NCI-H460 (cell line): ENCODE data around the gene GPR27. TPM values are rescaled to one million over a fixed set of nuclear protein-coding genes. Genes with fewer than 3 reads are reported as not detected.

Source experiments
- DNase-seq: peaks from one replicate; pipeline ENCODE4 v3.0.0-alpha.2; 2016; ENCODE audit warnings: low read depth; ENCODE audit errors: extremely low read depth
- polyA plus RNA-seq: library from polyadenylated mRNA; depleted of rRNA; stranded (reverse); fragments of >200 nt; gene quantifications from 2 replicates; pipeline ENCODE4 v1.2.3, GENCODE V29; 2014; cell fraction: nucleus; rRNA removed
- total RNA-seq: library from RNA; depleted of rRNA; stranded (reverse); fragments of >200 nt; shearing (Covaris generic); gene quantifications from 2 replicates; pipeline ENCODE4 v1.2.3, GENCODE V29; 2014; rRNA removed

Gene GPR27, protein sequence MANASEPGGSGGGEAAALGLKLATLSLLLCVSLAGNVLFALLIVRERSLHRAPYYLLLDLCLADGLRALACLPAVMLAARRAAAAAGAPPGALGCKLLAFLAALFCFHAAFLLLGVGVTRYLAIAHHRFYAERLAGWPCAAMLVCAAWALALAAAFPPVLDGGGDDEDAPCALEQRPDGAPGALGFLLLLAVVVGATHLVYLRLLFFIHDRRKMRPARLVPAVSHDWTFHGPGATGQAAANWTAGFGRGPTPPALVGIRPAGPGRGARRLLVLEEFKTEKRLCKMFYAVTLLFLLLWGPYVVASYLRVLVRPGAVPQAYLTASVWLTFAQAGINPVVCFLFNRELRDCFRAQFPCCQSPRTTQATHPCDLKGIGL
- 8.6 and 11.9 TPM in 2 replicates for total RNA-seq
- polyA plus RNA-seq = 7.0 and 7.9 TPM in 2 replicates

DNA sequence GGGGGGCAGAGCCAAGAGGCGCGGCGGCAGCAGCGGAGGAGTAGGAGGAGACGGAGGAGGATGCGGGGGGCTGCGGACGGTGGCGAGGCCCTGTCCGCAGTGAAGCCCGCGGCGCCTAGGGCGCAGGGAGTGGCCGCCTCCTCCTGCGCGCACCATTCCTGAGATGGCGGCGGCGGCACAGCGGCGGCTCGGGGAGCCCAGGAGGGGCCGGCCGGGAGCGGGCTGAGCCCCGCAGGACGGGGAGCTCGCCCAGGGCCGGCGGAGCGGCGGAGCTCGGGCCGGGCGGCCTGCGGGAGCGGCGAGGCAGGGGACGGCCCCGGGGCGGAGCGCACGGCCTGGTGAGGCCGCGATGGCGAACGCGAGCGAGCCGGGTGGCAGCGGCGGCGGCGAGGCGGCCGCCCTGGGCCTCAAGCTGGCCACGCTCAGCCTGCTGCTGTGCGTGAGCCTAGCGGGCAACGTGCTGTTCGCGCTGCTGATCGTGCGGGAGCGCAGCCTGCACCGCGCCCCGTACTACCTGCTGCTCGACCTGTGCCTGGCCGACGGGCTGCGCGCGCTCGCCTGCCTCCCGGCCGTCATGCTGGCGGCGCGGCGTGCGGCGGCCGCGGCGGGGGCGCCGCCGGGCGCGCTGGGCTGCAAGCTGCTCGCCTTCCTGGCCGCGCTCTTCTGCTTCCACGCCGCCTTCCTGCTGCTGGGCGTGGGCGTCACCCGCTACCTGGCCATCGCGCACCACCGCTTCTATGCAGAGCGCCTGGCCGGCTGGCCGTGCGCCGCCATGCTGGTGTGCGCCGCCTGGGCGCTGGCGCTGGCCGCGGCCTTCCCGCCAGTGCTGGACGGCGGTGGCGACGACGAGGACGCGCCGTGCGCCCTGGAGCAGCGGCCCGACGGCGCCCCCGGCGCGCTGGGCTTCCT lies at the start of gene GPR27:
Gene GPR27 (plus strand): TSS at position 155 of the 909 bp plus-strand sequence. CDS start 195 bp downstream, at position 350.
- DNase-seq = no peak

DNA sequence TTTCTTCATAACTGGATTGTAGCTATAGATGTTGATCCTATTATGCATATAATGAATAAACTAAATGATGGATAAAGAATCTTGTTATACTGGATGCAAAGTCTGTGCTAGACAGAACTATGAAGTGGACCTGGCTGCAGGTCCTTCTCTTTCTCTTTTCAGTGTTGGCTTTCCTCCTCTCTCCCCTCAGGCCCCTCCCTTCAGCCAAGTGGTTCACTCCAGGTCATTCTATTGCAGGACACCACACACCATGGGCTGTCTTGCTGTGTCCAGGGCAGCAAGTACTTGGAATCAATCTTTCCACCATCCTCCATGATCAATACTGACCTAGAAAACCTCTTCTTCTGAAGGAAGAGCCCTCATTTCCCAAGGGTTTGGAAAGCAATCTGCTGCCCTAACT lies 48.7 kb upstream of the GPR27 start:
- no peak for DNase-seq

DNA sequence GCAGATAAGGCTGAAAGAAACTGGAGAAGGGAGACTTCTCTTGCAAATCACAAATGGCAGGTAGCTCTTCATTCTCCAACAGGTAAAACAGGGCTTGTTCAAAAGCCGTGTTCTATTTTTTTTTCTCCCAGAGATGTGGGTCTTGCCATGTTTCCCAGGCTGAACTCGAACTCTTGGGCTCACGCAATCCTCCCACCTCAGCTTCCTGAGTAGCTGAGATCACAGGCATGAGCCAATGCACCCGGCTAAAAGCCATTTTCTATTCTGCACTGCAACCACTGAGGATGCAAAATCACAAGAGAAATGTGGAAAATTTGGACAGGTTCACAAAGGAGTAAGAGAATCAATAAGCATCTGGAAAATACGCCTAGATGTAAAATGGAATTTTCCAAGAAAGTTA lies 48.0 kb upstream of the GPR27 start:
- DNase-seq = no peak

DNA sequence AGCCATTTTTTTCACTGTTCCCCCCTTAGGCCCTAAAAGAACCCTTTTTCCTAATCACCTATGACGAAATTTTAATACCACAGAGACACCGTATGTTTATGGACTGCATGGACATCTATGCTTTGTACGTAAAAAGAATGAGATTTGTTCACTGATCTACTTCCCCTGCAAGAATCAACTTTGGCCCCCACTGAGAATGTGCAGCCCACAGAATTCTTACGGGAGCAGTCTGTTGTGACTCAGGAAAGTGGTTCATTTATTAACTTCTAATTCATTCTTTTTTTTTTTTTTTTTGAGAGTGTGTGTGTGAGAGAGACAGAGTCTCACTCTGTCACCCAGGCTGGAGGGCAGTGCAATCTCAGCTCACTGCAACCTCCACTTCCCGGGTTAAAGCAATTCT lies 46.1 kb upstream of the GPR27 start:
- no peak for DNase-seq

DNA sequence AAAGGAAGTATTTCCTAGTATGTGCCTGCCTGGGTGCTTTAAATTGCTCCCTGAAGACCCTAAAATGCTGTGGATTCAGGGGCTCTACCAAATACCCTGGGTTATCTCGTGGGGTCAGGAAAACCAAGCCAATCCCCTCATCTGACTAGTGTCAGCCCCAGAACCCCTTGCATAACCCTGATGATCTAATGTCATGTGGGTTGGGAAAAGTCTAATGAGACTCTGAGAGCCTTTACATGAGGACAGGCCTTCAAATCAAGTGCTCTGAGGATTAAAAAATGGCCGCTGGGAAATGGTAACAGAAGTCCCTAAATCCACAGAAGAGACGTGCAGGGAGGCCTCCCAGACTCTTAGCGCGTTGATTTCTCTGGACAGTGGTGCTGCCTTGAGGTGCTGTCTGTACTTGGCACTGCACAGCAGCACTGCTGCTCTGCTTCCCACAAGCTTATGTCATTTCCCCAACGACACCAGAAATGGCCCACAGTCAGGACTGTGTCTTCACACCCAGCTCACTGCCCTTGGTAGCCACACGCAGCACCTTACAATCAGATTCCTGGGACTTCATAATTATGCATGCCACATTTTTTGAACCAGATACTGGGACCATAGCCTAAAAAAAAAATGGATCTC lies 45.1 kb upstream of the GPR27 start:
- DNase-seq = no peak

DNA sequence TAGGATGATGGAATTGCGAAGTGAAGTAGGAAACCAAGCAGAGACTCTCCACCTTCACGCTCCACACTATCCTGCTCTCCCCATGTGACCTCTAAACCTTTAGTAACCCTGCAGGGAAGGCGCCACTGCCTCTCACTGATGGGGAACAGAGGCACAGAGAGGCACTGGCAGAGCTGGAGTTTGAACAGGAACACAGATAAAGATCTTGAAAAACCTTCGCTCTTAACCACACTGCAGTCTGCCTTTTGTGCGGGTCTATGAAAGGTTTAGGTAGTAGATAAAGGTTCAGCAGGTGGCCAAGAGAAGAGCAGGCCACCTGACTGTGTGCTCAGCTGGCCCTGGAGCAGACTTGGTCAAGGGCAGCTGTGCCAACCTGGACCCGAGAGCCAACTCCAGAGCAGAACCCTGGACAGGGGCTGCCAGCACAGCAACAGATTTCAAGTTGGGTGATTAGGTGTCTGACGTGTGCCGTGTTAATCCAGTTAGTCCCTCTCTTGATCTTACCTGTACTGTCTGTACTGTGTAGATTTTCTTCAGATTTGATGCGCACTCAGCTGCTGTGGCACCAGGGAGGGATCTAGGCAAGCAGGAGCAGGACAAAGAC lies 43.6 kb upstream of the GPR27 start:
- no peak for DNase-seq

DNA sequence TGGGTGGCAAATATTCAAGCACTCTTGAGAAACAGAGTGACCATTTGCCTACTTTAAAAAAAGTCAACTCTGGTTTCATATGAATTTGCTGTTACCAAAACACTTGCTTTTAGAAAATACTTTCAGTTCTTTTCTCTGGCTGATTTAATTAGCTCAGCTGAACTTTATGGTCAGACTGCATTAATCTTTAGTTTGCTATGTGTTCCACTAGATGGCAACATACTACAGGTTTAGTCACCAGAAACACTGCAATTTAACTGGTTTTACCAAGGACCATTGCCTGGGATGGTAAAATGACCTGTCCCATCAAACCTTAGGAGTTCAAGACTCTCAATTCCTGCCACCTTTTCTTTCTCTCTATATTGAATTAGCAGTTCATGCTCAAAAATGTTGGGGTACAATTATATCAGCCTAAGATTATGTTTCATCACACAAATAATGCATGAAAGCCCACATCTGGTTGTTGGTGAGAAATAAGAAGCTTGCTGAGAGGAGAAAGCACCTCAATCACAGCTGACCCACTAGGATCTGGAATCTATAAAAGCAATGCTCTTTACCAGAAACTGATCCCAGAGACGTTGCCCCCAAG lies 42.7 kb upstream of the GPR27 start:
- peak; percentile 38 for DNase-seq

DNA sequence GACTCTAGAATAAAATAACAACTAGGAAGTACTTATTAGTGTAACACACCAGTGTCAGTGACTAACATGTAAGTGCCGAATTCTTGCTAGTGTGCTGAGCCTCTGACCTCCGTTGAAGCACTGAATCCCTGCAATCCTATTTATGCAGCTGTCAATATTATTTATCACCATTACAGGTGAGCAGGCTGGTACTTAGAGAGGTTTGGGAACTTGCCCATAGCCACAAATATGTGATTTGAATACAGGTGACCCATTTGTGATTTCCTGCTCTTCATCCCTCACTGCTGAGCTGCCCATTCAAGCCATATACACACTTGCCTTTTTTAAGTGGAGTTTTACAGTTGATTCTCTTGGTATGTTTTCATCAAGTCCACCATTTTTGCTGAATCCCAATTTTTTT lies 40.6 kb upstream of the GPR27 start:
- DNase-seq = no peak

DNA sequence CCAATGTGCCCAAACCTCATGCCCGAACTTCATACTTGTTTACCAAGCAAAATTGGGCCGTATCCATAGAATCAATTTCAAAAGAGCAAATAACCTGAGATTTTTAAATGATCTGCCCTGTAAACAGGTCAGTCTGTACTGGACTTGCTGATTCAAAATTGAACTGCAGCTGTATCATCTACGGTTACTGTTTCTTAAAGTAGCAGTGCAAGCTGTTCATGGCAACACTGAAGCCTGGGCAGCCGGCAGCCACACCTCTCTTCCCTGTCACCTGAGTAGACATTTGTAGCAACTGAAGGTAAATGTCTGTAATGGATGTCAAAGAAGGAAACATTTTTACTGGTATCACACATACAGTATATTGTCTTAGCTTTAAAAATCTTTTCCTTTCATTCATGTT lies 39.1 kb upstream of the GPR27 start:
- DNase-seq = no peak

DNA sequence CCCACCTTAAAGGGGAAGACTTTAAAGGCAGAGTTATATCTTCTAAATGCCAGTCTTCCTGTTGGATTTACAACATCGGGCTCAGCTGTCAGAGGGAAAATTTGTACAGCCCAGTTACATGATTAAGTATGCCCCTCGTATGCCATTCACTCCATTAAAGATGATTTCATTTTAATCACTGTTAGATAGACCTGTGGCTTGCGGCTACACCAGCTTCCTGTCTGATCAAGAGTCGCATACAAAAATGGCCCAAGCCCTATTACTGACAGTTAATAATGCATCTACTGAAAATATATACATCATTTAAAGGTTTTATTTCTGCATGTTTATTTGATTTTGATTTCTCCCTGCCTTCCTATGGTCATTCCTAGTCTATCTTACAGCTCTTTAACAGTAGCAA lies 35.6 kb upstream of the GPR27 start:
- DNase-seq = no peak

DNA sequence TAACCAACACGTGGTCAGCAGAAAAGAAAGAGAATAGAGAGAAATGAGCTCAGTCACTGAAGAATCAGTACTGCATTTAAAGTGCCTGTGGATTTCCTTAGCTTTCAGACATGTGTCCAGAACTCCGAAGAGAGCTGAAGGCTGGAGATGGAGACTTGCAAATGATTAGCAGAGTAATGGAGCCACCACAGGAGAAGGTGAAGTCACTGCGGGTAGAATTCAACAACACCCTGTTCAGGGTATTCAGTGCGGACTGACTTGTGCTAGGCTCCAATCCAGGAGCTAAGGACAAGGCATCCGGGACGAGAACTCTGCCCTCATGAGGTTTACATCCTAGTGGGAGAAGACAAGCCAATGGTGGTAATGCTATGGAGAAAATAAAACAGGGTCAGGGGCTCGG lies 32.7 kb upstream of the GPR27 start:
- no peak for DNase-seq

DNA sequence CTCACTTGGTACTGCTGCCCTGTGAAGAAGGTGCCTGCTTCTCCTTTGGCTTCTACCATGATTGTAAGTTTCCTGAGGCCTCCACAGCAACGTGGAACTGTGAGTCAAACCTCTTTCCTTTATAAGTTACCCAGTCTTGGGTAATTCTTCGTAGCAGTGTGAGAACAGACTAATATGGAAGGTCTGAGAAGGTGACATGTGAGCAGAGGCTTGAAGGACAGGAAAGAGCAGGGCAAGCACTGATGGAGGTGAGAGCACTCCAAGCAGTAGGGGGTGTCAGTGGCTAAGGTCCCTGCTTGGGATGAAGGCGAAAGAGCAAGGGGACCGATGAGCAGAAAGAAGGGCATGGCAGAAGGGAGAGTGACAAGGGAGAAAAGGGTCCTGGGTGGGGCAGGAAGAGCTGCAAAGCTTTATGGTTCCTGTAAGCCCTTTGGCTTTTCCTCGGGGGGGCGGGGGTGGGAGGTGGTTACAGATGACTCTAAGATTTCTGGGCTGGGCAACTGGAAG lies 32.0 kb upstream of the GPR27 start:
- no peak for DNase-seq

DNA sequence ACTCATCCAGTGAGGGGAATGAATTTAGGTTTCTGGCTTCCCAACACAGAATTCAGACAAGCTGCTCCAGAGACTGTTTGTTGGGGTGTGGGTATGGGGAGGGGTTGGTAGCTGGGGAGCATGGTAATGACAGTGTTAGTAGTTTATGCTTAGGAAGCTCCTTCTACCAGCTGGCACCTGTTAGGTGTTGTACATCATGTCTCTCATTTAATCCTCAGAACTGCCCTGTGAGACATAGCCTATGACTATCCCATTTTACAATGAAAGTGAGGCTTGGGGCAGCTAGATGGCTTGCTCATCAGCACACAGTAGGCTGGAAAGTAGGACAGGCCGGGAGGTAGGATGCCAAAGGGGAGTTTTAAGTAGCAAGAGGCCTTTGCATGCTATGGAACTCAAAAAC lies 31.0 kb upstream of the GPR27 start:
- DNase-seq = no peak

DNA sequence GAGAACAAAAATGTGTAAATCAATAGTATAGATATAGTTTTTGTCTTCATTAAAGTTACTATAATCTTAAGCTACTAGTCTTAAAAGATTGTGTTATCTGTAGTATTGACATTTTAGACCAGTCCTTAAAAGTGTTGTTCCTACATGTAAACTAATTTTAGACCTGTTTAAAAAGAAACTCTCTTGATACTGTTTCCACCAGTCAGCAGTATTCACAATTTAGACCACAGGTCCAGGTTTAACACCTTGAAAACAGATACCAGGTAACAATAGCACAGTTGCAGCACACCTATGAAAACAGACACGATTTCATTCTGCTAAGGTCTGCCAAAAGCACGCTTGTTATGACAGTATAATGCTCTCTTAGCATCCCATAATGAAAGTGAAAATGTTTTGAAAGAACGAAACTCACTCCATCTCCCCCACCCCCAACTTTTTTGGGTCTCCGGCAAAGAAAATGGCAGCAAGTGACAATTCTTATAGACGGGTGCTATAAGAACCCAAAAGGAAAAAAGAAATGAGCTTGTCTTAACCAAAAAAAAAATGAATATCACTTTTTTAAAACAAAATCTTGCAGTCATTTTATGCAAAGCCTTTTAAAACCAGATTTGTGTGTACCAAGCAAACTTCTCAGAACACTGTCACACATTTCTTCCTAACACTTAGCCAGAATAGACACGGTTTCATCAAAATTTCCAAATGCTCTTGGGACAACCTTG lies 30.0 kb upstream of the GPR27 start:
- no peak for DNase-seq

DNA sequence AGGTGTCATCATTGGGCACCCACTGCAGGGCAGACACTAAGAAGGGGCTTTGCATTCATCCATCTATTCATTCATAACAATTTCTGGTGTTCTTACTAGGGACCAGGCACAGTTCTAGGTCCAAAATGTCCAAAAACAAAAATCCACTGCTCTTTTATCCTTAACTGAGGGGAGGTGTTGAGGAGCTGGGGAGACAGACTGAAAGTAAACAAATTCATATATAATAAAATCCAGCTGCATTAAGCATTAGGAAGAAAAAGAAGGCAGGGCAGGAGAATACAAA lies 29.5 kb upstream of the GPR27 start:
- DNase-seq = no peak

DNA sequence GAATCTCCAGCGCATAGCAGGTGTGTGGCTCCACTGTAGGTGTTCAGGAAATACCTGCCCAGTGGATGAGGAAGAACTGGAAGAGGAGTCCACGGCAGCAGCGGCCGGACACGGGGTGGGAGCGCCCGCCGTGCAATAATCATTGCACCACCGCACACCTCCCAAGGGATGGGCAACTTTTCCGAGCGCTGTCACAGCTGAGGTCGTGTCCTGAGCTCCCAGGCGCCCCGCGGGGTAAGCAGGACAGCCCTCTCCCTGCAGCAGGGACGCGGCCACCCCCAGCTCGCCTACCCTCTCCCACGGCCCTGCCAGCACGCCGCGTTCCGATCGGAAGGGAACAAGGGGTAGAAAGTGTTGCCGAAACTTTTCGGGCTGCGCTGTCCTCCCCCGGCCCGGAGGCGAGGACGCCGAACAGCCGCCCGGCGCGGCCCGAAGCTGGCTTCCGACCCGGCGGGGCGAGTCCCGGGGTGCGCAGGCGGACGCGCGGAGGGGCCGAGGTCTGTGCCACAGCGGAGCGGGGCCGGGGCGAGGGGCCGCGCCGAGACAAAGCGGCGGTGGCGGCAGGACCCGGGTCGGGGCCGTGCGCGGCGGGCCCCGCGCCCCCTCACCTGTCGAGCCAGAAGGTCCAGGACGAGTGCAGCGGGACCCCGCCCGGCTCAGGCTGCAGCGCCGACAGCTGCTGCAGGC lies 28.9 kb upstream of the GPR27 start:
- no peak for DNase-seq

DNA sequence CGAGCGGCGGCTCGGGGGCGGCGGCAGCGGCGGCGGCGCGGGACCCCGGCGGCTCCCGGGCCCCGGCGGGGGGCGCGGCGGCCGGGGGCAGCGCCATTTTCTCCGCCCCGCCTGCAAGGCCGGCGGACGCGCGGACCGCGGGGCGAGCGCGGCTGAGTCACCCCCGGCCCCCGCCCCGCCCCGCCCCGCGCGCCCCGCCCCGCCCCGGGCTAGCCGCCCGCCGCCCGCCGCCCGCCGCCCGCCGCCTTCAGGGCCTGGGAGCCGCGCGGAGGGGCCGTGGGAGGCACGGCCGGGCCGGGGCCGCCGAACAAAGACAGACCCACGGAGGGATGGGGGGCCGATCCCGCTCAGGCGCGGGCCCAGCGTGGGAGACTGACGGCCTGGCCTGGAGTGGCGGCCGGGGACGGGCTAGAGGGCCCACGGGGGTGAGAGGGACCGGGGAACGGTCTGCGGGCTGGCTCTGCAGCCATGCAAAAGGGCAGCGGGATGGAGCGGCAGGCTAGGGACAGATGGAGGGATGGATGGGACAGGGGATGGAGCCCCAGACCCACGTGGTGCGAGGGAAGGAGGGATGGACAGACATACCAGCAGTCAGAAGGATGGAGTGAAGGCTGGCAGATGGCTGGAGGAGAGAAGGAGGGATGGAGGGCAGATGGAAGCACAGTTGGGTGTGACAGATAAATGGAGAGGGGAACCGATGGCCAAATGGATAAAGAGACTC lies 28.2 kb upstream of the GPR27 start, which contains the start of gene EIF4E3:
Gene EIF4E3 (minus strand): TSS at position 132 of the 721 bp plus-strand sequence. CDS start 35 bp downstream, at position 97.
- DNase-seq = peak; percentile 24

DNA sequence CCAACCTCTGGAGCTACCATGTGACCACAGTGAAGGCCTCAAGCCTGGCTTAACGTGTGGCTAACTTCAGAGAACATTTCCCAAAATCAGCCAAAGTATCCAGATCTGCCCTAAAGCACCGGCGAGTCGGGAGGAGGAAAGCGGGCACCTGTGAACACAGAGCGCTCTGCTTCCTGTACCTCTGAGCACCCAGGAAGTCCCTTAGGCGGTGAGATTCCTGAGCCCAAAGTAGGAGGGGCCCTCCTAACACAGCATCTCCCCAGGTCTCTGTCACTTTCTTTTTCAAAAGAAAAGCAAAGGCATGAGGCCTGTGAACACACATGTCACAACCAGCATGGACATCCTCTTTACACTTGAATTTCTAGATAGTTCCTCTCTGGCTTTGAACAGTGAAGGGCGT lies 27.5 kb upstream of the GPR27 start:
- DNase-seq = no peak
